22Rv1 (cell line): ENCODE results near the gene RAF1.
"Not testable (repeated sequence)": the region's sequence is repeated elsewhere in the genome, so short reads cannot be mapped to it uniquely, and the experiment has no call there.

ENCODE experiments used
- H3K27ac ChIP-seq: fragments of 450-650 bp; 2 replicates; pipeline ENCODE4 v1.5.1; 2017
- ZFX ChIP-seq: fragments of 450-650 bp; IDR thresholded peaks from 2 replicates; pipeline ENCODE4 v1.6.1; 2017; ENCODE audit warnings: antibody characterized with exemption, borderline replicate concordance
- TF ChIP-seq, protein P1 (sequence below): fragments of 450-650 bp; IDR thresholded peaks from 2 replicates; pipeline ENCODE4 v1.5.1; 2017; ENCODE audit warnings: mild to moderate bottlenecking

The RAF1 gene

DNA sequence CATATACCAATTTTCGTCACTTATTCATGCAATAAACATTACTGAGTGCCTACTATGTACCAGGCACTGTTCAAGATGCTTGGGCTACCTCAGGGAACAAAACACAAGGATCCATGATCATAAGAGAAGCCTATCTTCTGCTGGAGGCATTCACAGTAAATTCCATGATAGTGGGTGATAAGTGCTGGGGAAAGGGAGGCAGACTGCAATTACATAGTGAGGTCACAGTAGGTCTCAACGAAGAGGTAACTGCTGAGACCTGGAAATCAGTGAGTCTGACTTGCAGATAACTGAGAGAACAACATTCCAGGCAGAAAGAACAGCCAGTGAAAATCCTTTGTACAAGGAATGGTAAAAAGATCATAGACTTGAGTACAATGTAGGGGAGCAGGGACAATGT lies 33.6 kb downstream of the RAF1 start:
- H3K27ac ChIP-seq = peak overlapping the region; percentile 53

DNA sequence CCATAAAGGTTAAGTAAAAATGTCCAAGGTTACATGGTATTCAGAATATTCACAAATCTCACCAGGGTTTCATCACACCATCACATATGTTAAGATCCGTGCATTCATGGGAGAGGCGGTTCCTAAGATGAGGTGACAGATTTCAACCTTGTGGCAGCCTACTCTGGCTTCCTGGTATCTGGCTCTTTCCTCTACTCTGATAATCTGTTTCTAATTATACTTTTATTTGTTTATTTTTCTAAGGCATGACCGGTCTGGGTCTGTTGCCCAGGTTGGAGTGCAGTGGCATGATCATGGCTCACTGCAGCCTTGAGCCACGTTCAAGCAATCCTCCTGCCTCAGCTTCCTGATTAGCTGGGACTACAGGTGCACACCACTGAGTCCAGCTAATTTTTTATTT lies 34.4 kb downstream of the RAF1 start:
- TF ChIP-seq ZFX = no peak
- TF ChIP-seq, protein P1, sequence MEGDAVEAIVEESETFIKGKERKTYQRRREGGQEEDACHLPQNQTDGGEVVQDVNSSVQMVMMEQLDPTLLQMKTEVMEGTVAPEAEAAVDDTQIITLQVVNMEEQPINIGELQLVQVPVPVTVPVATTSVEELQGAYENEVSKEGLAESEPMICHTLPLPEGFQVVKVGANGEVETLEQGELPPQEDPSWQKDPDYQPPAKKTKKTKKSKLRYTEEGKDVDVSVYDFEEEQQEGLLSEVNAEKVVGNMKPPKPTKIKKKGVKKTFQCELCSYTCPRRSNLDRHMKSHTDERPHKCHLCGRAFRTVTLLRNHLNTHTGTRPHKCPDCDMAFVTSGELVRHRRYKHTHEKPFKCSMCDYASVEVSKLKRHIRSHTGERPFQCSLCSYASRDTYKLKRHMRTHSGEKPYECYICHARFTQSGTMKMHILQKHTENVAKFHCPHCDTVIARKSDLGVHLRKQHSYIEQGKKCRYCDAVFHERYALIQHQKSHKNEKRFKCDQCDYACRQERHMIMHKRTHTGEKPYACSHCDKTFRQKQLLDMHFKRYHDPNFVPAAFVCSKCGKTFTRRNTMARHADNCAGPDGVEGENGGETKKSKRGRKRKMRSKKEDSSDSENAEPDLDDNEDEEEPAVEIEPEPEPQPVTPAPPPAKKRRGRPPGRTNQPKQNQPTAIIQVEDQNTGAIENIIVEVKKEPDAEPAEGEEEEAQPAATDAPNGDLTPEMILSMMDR = no peak
- H3K27ac ChIP-seq = peak overlapping the region; percentile 53

More for the DNA sequence above, 33.6 kb downstream of the RAF1 start:
- TF ChIP-seq, protein P1 = no peak
- no peak for TF ChIP-seq ZFX

DNA sequence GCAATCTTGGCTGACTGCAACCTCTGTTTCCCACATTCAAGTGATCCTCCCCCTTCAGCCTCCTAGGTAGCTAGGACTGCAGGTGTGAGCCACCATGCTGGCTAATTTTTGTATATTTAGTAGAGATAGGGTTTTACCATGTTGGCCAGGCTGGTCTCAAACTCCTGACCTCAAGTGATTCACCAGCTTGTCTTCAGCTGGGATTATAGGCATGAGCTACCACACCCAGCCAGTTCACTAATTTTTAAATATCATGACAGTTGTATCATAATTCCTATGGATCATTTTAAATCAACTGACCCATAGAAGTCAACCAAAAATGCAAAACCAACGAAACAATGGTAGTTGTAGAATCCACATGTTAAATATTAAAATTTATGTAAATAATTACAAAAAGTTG lies 35.1 kb downstream of the RAF1 start:
- TF ChIP-seq ZFX = no peak
- TF ChIP-seq, protein P1 = no peak
- H3K27ac ChIP-seq = peak overlapping the region; percentile 53

DNA sequence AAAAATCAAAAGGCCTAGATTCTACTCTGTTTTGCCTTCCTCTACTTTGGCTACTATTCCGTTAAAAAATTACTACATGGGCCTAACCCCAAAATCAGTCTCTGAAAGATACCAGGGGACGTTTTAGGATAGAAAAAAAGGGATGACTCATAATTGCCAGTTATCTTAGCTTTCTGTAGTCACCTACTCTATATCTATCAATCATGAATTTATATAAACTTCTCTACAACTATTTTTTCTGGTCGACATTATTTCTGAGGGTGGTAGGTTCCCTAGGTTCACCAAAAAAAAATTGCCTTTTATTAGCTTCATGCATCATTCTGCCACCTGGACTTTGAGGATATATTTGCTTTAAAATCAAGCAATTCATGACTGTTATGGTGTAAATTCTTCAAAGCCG lies 36.5 kb downstream of the RAF1 start:
- TF ChIP-seq ZFX = no peak
- TF ChIP-seq, protein P1 = no peak
- peak overlapping the region; percentile 14 for H3K27ac ChIP-seq

DNA sequence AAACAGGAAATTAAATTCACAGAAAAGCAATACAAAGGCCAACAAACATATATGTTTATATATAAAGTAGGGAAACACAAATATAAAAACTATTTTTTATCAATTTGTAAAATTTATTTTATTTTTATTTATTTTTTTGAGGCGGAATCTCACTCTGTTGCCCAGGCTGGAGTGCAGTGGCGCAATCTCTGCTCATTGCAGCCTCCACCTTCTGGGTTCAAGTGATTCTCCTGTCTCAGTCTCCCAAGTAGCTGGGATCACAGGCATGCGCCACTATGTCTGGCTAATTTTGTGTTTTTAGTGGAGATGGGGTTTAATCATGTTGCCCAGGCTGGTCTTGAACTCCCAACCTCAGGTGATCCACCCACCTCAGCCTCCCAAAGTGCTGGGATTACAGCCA lies 39.0 kb downstream of the RAF1 start:
- not testable (repeated sequence) for H3K27ac ChIP-seq

DNA sequence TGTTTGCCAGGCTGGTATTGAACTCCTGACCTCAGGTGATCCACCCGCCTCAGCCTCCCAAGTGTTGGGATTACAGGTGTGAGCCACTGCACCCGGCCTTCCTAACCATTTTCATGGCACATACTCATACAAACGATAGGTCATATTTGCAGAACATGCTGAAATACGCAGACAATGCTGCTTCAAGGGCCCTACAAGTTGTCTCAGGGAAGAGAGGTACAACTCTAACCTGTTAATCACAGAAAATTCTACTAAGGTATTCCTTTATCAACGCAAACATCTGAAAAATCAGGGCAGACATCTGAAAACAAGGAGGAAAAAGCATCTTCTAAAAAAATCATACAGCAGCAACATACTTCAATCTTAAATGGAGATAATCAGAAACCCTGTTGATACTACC lies 39.9 kb downstream of the RAF1 start:
- TF ChIP-seq ZFX = no peak
- TF ChIP-seq, protein P1 = no peak
- H3K27ac ChIP-seq = no peak overlapping the region

DNA sequence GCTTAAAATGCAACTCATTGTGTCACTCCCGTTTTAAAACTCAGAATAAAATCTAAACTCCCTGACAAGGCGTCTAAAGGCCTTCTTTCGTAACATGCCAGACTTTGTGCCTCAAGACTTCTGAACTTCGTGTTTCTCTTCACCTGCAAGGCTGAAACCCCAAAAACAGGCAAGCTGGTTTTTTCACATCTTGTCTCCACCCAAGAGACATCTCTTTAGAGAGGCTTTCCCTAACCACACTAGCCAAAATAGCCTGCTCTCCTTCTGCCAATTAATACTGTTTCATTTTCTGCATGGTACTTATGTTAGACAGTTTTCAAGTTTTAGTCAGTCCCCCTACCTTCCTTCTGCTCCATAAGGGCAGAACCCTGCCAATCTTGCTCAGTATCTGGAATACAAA lies 41.6 kb downstream of the RAF1 start:
- TF ChIP-seq, protein P1 = no peak
- no peak for TF ChIP-seq ZFX
- no peak overlapping the region for H3K27ac ChIP-seq

DNA sequence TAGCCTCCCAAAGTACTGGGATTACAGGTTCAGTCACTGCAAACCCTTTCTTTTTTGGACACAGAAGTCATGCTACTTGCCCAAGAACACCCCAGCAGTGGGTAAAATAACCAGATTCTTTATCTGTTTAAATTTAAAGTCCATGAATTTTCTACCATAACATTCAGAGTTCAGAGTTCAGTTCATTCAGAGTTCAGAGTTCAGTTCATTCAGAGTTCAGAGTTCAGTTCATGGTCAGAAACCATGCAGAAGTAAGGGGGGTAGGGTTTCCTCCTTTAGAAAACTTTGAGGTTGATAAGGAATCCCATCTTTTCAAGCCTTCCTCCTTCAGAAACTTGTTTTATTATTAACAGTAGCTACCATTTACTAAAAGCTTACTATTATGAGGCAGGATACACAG lies 43.2 kb downstream of the RAF1 start:
- H3K27ac ChIP-seq = no peak overlapping the region
- no peak for TF ChIP-seq ZFX
- TF ChIP-seq, protein P1 = no peak
